B cell (primary cell): ENCODE results near the gene FRRS1. TPM values are rescaled to one million over a fixed set of nuclear protein-coding genes. Genes with fewer than 3 reads are reported as not detected.

ENCODE experiments used
- ATAC-seq: fragments of 200-7000 bp; cut with Tn5 transposase; one replicate; pipeline ENCODE4 v1.10.0; 2021; ENCODE audit warnings: low read depth, mild to moderate bottlenecking, moderate number of reproducible peaks, moderate library complexity
- CTCF ChIA-PET: fragments of 350-600 bp; sonication (Branson Sonifier 250); formaldehyde crosslinking; loops from one replicate; lab custom pipeline; 2021; ENCODE audit warnings: antibody characterized with exemption, inconsistent platforms; lab: Charles Lee
- POLR2A ChIA-PET: fragments of 350-600 bp; sonication (Branson Sonifier 250); formaldehyde crosslinking; loops from one replicate; lab custom pipeline; 2021; ENCODE audit warnings: antibody characterized with exemption; lab: Charles Lee
- DNase-seq: peaks from one replicate; pipeline ENCODE4 v3.0.0; 2013
- H2AFZ ChIP-seq: 2 replicates; pipeline ENCODE4 v1.6.1; 2012; ENCODE audit warnings: mild to moderate bottlenecking, low read depth, low read length; ENCODE audit not compliant: insufficient read depth, poor library complexity, severe bottlenecking
- H3K27ac ChIP-seq, 2 donors: 1 replicate in 1 of 2; 2 replicates in 1 of 2; pipeline ENCODE4 v1.5.1; 2012 to 2013; ENCODE audit warnings: low read length in 2 of 2, mild to moderate bottlenecking in 2 of 2, moderate library complexity in 1 of 2
- H3K27me3 ChIP-seq, 4 experiments: fragments of 200-600 bp in 1 of 4; sonication (generic) in 1 of 4; replicated peaks in 1 of 4; 1 replicate in 2 of 4; 2 replicates in 2 of 4; pipeline versions ENCODE4 v1.6.1 to v1.7.0; 2013 to 2016; ENCODE audit warnings: low read length in 3 of 4, mild to moderate bottlenecking in 2 of 4, mixed read lengths in 1 of 4, moderate library complexity in 1 of 4; ENCODE audit not compliant: insufficient read depth in 4 of 4, control insufficient read depth in 3 of 4; ENCODE audit errors: control extremely low read depth in 1 of 4
- H3K36me3 ChIP-seq, 2 experiments: replicated peaks in 1 of 2; 1 replicate in 1 of 2; 2 replicates in 1 of 2; pipeline versions ENCODE4 v1.6.1 to v1.7.1; 2013; ENCODE audit warnings: low read length in 1 of 2; ENCODE audit not compliant: insufficient read depth in 2 of 2, control insufficient read depth in 1 of 2; ENCODE audit errors: control extremely low read depth in 1 of 2, extremely low read depth in 1 of 2
- H3K4me1 ChIP-seq, 2 donors: fragments of 200-600 bp in 1 of 2; sonication (generic) in 1 of 2; 1 replicate in 1 of 2; 2 replicates in 1 of 2; pipeline versions ENCODE4 v1.5.1 to v1.6.1; 2013 to 2017; ENCODE audit warnings: low read length in 2 of 2; ENCODE audit not compliant: control insufficient read depth in 2 of 2, insufficient read depth in 2 of 2
- H3K4me2 ChIP-seq: replicated peaks from 2 replicates; pipeline ENCODE3; 2012; ENCODE audit warnings: mild to moderate bottlenecking, low read depth, low read length; ENCODE audit not compliant: poor library complexity, severe bottlenecking
- H3K4me3 ChIP-seq, 5 experiments: fragments of 200-600 bp in 1 of 5; sonication (generic) in 1 of 5; 1 replicate in 3 of 5; 2 replicates in 2 of 5; pipeline versions ENCODE4 v1.5.1 to v1.7.0; 2011 to 2016; ENCODE audit warnings: low read length in 4 of 5, mild to moderate bottlenecking in 4 of 5, low read depth in 2 of 5, control low read depth in 1 of 5, moderate library complexity in 1 of 5; ENCODE audit not compliant: insufficient read depth in 1 of 5; ENCODE audit errors: control extremely low read depth in 1 of 5, extremely low read depth in 1 of 5
- H3K79me2 ChIP-seq: fragments of 200-600 bp; sonication (generic); one replicate; pipeline ENCODE4 v1.6.0; 2016; ENCODE audit warnings: low read length; ENCODE audit not compliant: control insufficient read depth, insufficient read depth
- H3K9ac ChIP-seq: fragments of 200-600 bp; sonication (generic); 2 replicates; pipeline ENCODE4 v1.6.1; 2017; ENCODE audit warnings: mild to moderate bottlenecking, low read length, moderate library complexity
- H3K9me3 ChIP-seq, 3 donors: one replicate each; pipeline versions ENCODE4 v1.6.1 to v1.7.1; 2013; ENCODE audit warnings: low read length in 2 of 3; ENCODE audit not compliant: control insufficient read depth in 2 of 3, insufficient read depth in 1 of 3; ENCODE audit errors: control extremely low read depth in 1 of 3
- H4K20me1 ChIP-seq: 2 replicates; pipeline ENCODE4 v1.6.0; 2012; ENCODE audit warnings: mild to moderate bottlenecking, low read length; ENCODE audit not compliant: insufficient read depth, control insufficient read depth, poor library complexity, severe bottlenecking
- H3K27ac Mint-ChIP-seq: one replicate; pipeline ENCODE4 v1.8.0; 2021; ENCODE audit warnings: mixed read lengths
- H3K27me3 Mint-ChIP-seq: one replicate; pipeline ENCODE4 v1.8.0; 2021; ENCODE audit warnings: mixed read lengths
- H3K4me1 Mint-ChIP-seq: one replicate; pipeline ENCODE4 v1.8.0; 2021; ENCODE audit warnings: mixed read lengths
- H3K4me3 Mint-ChIP-seq: one replicate; pipeline ENCODE4 v1.8.0; 2021; ENCODE audit warnings: mixed read lengths
- H3K9me3 Mint-ChIP-seq: one replicate; pipeline ENCODE4 v1.8.0; 2022; ENCODE audit warnings: mixed read lengths; ENCODE audit not compliant: insufficient read depth
- EZH2 ChIP-seq: IDR thresholded peaks from 2 replicates; pipeline ENCODE4 v1.6.1; 2012; ENCODE audit warnings: borderline replicate concordance, low read depth, mild to moderate bottlenecking, moderate library complexity, low read length; ENCODE audit not compliant: insufficient read depth, poor library complexity, severe bottlenecking
- WGBS: methylation state at CpG from one replicate; pipeline ENCODE4 v1.1.5; 2013; ENCODE audit warnings: missing lambda C conversion rate; ENCODE audit not compliant: insufficient coverage; 5-methylcytosine and 5-hydroxymethylcytosine counted together
- intact Hi-C: fragments of 100-400 bp; cut with micrococcal nuclease; formaldehyde crosslinking; loops from one replicate; pipeline ENCODE4 v1.10.0; 2022
- polyA plus RNA-seq: library from polyadenylated mRNA; depleted of rRNA; stranded (reverse); fragments of >200 nt; gene quantifications from 2 replicates; pipeline ENCODE4 v1.2.3, GENCODE V29; 2012
- total RNA-seq, 2 donors: library from RNA; stranded (reverse); fragments of 120-200 nt in 1 of 2; gene quantifications; 1 replicate in 1 of 2; 2 replicates in 1 of 2; pipeline versions ENCODE4 v1.2.3 to v1.2.4, GENCODE V29; 2013 to 2022
- TF ChIP-seq, protein P1 (sequence below): fragments of 200-600 bp; IDR thresholded peaks from one replicate; pipeline ENCODE4 v1.8.0; 2022; ENCODE audit warnings: antibody characterized with exemption, mild to moderate bottlenecking

FRRS1 gene
- total and polyA plus RNA-seq, 2 donors (not counting 1 experiment from before 2014, with no cell fraction given), result 0.73 to 0.96 TPM

DNA sequence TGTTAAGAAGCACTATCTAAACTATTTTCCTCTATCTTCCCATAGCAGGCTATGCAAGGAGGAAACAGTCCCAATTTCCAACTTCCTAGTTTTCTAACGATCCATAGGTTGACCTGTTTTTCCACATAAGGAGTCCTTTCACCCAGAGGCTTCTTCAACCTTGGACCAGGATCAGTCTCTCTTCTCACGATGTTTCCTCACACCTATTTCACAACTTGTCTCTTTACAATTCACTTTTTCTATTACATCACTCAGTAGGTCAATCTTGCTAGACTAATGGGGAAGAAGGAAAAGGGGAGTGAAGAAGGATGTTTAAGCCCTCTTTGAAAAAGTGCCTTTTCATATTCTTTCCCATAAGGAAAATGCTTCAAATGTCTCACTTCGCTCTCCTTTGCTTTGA is 104.7 kb downstream of the FRRS1 start:
- no peak overlapping the region for H3K4me3 Mint-ChIP-seq
- no peak overlapping the region for H2AFZ ChIP-seq
- H3K27ac ChIP-seq, result no peak overlapping the region
- ChIA-PET CTCF (interaction anchor here (1.3 kb wide), 1 partner anchor 8 kb away, joined by 3 read pairs; no protein-coding TSS in a partner anchor), POLR2A (no interaction called here)
- H3K27me3 Mint-ChIP-seq, result peaks cover 4% of the 10 kb centered on the region
- no peaks in the 10 kb centered on the region for H3K9me3 ChIP-seq
- no peak overlapping the region for H3K4me3 ChIP-seq
- H3K79me2 ChIP-seq, result no peaks in the 10 kb centered on the region
- H3K4me1 ChIP-seq, result no peaks in the 10 kb centered on the region
- H3K36me3 ChIP-seq, result no peaks in the 10 kb centered on the region
- intact Hi-C loops, result no loop called here
- DNase-seq (no peak), ATAC-seq (no peak)
- TF ChIP-seq, protein P1, sequence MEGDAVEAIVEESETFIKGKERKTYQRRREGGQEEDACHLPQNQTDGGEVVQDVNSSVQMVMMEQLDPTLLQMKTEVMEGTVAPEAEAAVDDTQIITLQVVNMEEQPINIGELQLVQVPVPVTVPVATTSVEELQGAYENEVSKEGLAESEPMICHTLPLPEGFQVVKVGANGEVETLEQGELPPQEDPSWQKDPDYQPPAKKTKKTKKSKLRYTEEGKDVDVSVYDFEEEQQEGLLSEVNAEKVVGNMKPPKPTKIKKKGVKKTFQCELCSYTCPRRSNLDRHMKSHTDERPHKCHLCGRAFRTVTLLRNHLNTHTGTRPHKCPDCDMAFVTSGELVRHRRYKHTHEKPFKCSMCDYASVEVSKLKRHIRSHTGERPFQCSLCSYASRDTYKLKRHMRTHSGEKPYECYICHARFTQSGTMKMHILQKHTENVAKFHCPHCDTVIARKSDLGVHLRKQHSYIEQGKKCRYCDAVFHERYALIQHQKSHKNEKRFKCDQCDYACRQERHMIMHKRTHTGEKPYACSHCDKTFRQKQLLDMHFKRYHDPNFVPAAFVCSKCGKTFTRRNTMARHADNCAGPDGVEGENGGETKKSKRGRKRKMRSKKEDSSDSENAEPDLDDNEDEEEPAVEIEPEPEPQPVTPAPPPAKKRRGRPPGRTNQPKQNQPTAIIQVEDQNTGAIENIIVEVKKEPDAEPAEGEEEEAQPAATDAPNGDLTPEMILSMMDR, result no peak
- no peak for TF ChIP-seq EZH2
- no peaks in the 10 kb centered on the region for H3K27me3 ChIP-seq
- no peaks in the 10 kb centered on the region for H3K4me1 Mint-ChIP-seq
- no peak overlapping the region for H3K4me2 ChIP-seq
- WGBS, result 20% methylated on average over 1 of the region's 3 CpGs
- no peaks in the 10 kb centered on the region for H3K9me3 Mint-ChIP-seq
- no peak overlapping the region for H3K27ac Mint-ChIP-seq
- H4K20me1 ChIP-seq, result no peaks in the 10 kb centered on the region
- no peak overlapping the region for H3K9ac ChIP-seq

GRCh38 chr1:99660496-99660895 is 105.9 kb downstream of the FRRS1 start:
- H3K27me3 Mint-ChIP-seq, result peaks cover 4% of the 10 kb centered on the region
- H3K9me3 Mint-ChIP-seq, result no peaks in the 10 kb centered on the region
- WGBS, result 86% methylated on average over 1 of the region's 2 CpGs
- Histone ChIP-seq H3K27ac (no peak overlapping the region), H3K79me2 (no peaks in the 10 kb centered on the region), H3K27me3 (no peaks in the 10 kb centered on the region), H3K36me3 (no peaks in the 10 kb centered on the region), H3K9me3 (no peaks in the 10 kb centered on the region), H3K9ac (no peak overlapping the region), H3K4me2 (no peak overlapping the region), H3K4me3 (no peak overlapping the region), H2AFZ (no peak overlapping the region), H3K4me1 (no peaks in the 10 kb centered on the region), H4K20me1 (no peaks in the 10 kb centered on the region)
- no peaks in the 10 kb centered on the region for H3K4me1 Mint-ChIP-seq
- TF ChIP-seq EZH2, result no peak
- TF ChIP-seq, protein P1, result no peak
- no peak overlapping the region for H3K4me3 Mint-ChIP-seq
- intact Hi-C loops, result no loop called here
- POLR2A ChIA-PET, result no interaction called here
- no peak overlapping the region for H3K27ac Mint-ChIP-seq
- no peak for ATAC-seq
- no peak for DNase-seq
- CTCF ChIA-PET, result no interaction called here
